Activated CD4-positive, alpha-beta T cell treated with anti-CD3 and anti-CD28 coated beads, Interleukin-2, amount 10 ng/mL, durations not matched to agents 7 days and 5 days (primary cell): ENCODE measurements around the gene COL26A1. TPM values are rescaled to one million over a fixed set of nuclear protein-coding genes. Genes with fewer than 3 reads are reported as not detected.
"Not testable (repeated sequence)": the region's sequence is repeated elsewhere in the genome, so short reads cannot be mapped to it uniquely, and the experiment has no call there.

ENCODE experiments used
- CTCF ChIA-PET: fragments of 350-600 bp; sonication (Branson Sonifier 250); formaldehyde crosslinking; loops from one replicate; lab custom pipeline; 2021; ENCODE audit warnings: antibody characterized with exemption; lab: Charles Lee
- POLR2A ChIA-PET: fragments of 350-600 bp; sonication (Branson Sonifier 250); formaldehyde crosslinking; loops from one replicate; lab custom pipeline; 2021; ENCODE audit warnings: antibody characterized with exemption; lab: Charles Lee
- DNase-seq: peaks from one replicate; pipeline ENCODE4 v3.0.0-alpha.2; 2020
- H3K27ac Mint-ChIP-seq: one replicate; pipeline ENCODE4 v1.8.0; 2021; ENCODE audit warnings: mild to moderate bottlenecking, moderate library complexity, mixed read lengths
- H3K27me3 Mint-ChIP-seq: one replicate; pipeline ENCODE4 v1.8.0; 2021; ENCODE audit warnings: mixed read lengths
- H3K36me3 Mint-ChIP-seq: one replicate; pipeline ENCODE4 v1.8.0; 2021; ENCODE audit warnings: low read depth, mixed read lengths
- H3K4me1 Mint-ChIP-seq: one replicate; pipeline ENCODE4 v1.8.0; 2021; ENCODE audit warnings: mixed read lengths
- H3K4me3 Mint-ChIP-seq: one replicate; pipeline ENCODE4 v1.8.0; 2021; ENCODE audit warnings: mild to moderate bottlenecking, moderate library complexity, mixed read lengths
- H3K9me3 Mint-ChIP-seq: one replicate; pipeline ENCODE4 v1.8.0; 2021; ENCODE audit warnings: mixed read lengths
- total RNA-seq, 2 experiments: library from RNA; stranded (reverse); gene quantifications; one replicate each; pipeline ENCODE4 v1.2.3, GENCODE V29; 2021

COL26A1 gene
- total RNA-seq, 2 experiments from 2014 or later, result not detected

- DNase-seq, result no peak
- Mint-ChIP-seq H3K9me3 (no peaks in the 10 kb centered on the region), H3K27ac (no peak overlapping the region), H3K27me3 (peaks cover 3% of the 10 kb centered on the region), H3K4me3 (no peak overlapping the region), H3K36me3 (no peaks in the 10 kb centered on the region), H3K4me1 (peaks cover 19% of the 10 kb centered on the region)
- POLR2A ChIA-PET, result no interaction called here
- CTCF ChIA-PET, result interaction anchor here (0.7 to 2.2 kb wide), 3 partner anchors 10 to 164 kb away, joined by 3 to 6 read pairs (median 4); no protein-coding TSS in a partner anchor
These were observed 139.9 kb downstream of the COL26A1 start for GRCh38 chr7:101502466-101503098.

GRCh38 chr7:101505510-101505909 lies 142.8 kb downstream of the COL26A1 start:
- H3K27me3 Mint-ChIP-seq, H3K9me3 Mint-ChIP-seq, H3K4me3 Mint-ChIP-seq, DNase-seq, POLR2A ChIA-PET, H3K36me3 Mint-ChIP-seq, H3K27ac Mint-ChIP-seq: not testable (repeated sequence)
- CTCF ChIA-PET, result interaction anchor here (2.0 kb wide), 1 partner anchor 142 kb away, joined by 6 read pairs; the partner anchor contains the start of gene COL26A1
- peaks cover 20% of the 10 kb centered on the region for H3K4me1 Mint-ChIP-seq

- Mint-ChIP-seq H3K27me3 (peaks cover 6% of the 10 kb centered on the region), H3K4me1 (peaks cover 20% of the 10 kb centered on the region), H3K9me3 (no peaks in the 10 kb centered on the region), H3K4me3 (no peak overlapping the region), H3K36me3 (no peaks in the 10 kb centered on the region), H3K27ac (peak overlapping the region; percentile 54)
- ChIA-PET CTCF (interaction anchor here (0.6 to 2.0 kb wide), 3 partner anchors 39 to 143 kb away, joined by 3 to 6 read pairs (median 5); partner anchors contain the start of gene COL26A1), POLR2A (no interaction called here)
- DNase-seq, result no peak
These were observed 143.9 kb downstream of the COL26A1 start for GRCh38 chr7:101506531-101506930.

- ChIA-PET POLR2A (no interaction called here), CTCF (interaction anchor here (0.6 to 2.1 kb wide), 3 partner anchors 66 to 143 kb away, joined by 3 to 5 read pairs (median 3); no protein-coding TSS in a partner anchor)
- Mint-ChIP-seq H3K36me3 (no peaks in the 10 kb centered on the region), H3K27me3 (peaks cover 6% of the 10 kb centered on the region), H3K4me1 (peaks cover 20% of the 10 kb centered on the region), H3K4me3 (no peak overlapping the region), H3K9me3 (no peaks in the 10 kb centered on the region), H3K27ac (no peak overlapping the region)
- DNase-seq, result no peak
These were observed 144.7 kb downstream of the COL26A1 start for GRCh38 chr7:101507327-101507726.

GRCh38 chr7:101507791-101508252 lies 145.1 kb downstream of the COL26A1 start:
- no peak overlapping the region for H3K4me3 Mint-ChIP-seq
- POLR2A ChIA-PET, result no interaction called here
- CTCF ChIA-PET, result interaction anchor here (0.8 to 2.1 kb wide), 5 partner anchors 12 to 811 kb away, joined by 3 to 6 read pairs (median 3); no protein-coding TSS in a partner anchor
- H3K27ac Mint-ChIP-seq, result no peak overlapping the region
- H3K36me3 Mint-ChIP-seq, result no peaks in the 10 kb centered on the region
- H3K27me3 Mint-ChIP-seq, result peaks cover 6% of the 10 kb centered on the region
- H3K9me3 Mint-ChIP-seq, result no peaks in the 10 kb centered on the region
- H3K4me1 Mint-ChIP-seq, result peaks cover 20% of the 10 kb centered on the region
- DNase-seq, result peak; percentile 68

- Mint-ChIP-seq H3K27ac (no peak overlapping the region), H3K27me3 (peaks cover 8% of the 10 kb centered on the region), H3K4me1 (peaks cover 10% of the 10 kb centered on the region), H3K36me3 (no peaks in the 10 kb centered on the region), H3K9me3 (no peaks in the 10 kb centered on the region), H3K4me3 (no peak overlapping the region)
- DNase-seq, result no peak
- ChIA-PET CTCF (no interaction called here), POLR2A (no interaction called here)
These were observed 147.6 kb downstream of the COL26A1 start for GRCh38 chr7:101510297-101510696.

- no peak overlapping the region for H3K27ac Mint-ChIP-seq
- ChIA-PET POLR2A (interaction anchor here (0.6 kb wide), 1 partner anchor 578 kb away, joined by 4 read pairs; no protein-coding TSS in a partner anchor), CTCF (interaction anchor here (0.5 kb wide), 1 partner anchor 236 kb away, joined by 5 read pairs; no protein-coding TSS in a partner anchor)
- no peak overlapping the region for H3K4me3 Mint-ChIP-seq
- no peaks in the 10 kb centered on the region for H3K9me3 Mint-ChIP-seq
- H3K4me1 Mint-ChIP-seq, result peaks cover 8% of the 10 kb centered on the region
- no peak for DNase-seq
- peaks cover 8% of the 10 kb centered on the region for H3K27me3 Mint-ChIP-seq
- no peaks in the 10 kb centered on the region for H3K36me3 Mint-ChIP-seq
These were observed 149.3 kb downstream of the COL26A1 start for GRCh38 chr7:101511965-101512364.

GRCh38 chr7:101516851-101517250 lies 154.2 kb downstream of the COL26A1 start:
- POLR2A ChIA-PET, result no interaction called here
- Mint-ChIP-seq H3K27me3 (peaks cover 2% of the 10 kb centered on the region), H3K4me3 (no peak overlapping the region), H3K27ac (no peak overlapping the region), H3K4me1 (no peaks in the 10 kb centered on the region), H3K36me3 (no peaks in the 10 kb centered on the region), H3K9me3 (no peaks in the 10 kb centered on the region)
- CTCF ChIA-PET, result no interaction called here
- no peak for DNase-seq

- Mint-ChIP-seq H3K27ac (no peak overlapping the region), H3K4me1 (no peaks in the 10 kb centered on the region), H3K9me3 (no peaks in the 10 kb centered on the region), H3K27me3 (peaks cover 2% of the 10 kb centered on the region), H3K36me3 (no peaks in the 10 kb centered on the region), H3K4me3 (no peak overlapping the region)
- no peak for DNase-seq
- CTCF ChIA-PET, result interaction anchor here (0.6 kb wide), 1 partner anchor 176 kb away, joined by 3 read pairs; no protein-coding TSS in a partner anchor
- POLR2A ChIA-PET, result no interaction called here
These were observed 154.6 kb downstream of the COL26A1 start for GRCh38 chr7:101517304-101517703.

GRCh38 chr7:101518336-101518735 lies 155.7 kb downstream of the COL26A1 start:
- POLR2A ChIA-PET, result no interaction called here
- CTCF ChIA-PET, result interaction anchor here (2.1 kb wide), 1 partner anchor 10 kb away, joined by 6 read pairs; no protein-coding TSS in a partner anchor
- Mint-ChIP-seq H3K27ac (no peak overlapping the region), H3K27me3 (peaks cover 2% of the 10 kb centered on the region), H3K4me3 (no peak overlapping the region), H3K4me1 (no peaks in the 10 kb centered on the region), H3K36me3 (no peaks in the 10 kb centered on the region), H3K9me3 (no peaks in the 10 kb centered on the region)
- no peak for DNase-seq

- Mint-ChIP-seq H3K4me1 (no peaks in the 10 kb centered on the region), H3K9me3 (no peaks in the 10 kb centered on the region), H3K36me3 (no peaks in the 10 kb centered on the region), H3K27me3 (no peaks in the 10 kb centered on the region), H3K27ac (no peak overlapping the region), H3K4me3 (no peak overlapping the region)
- no peak for DNase-seq
- POLR2A ChIA-PET, result no interaction called here
- CTCF ChIA-PET, result interaction anchor here (0.6 to 2.1 kb wide), 2 partner anchors 10 to 11 kb away, joined by 3 to 6 read pairs; no protein-coding TSS in a partner anchor
These were observed 156.8 kb downstream of the COL26A1 start for GRCh38 chr7:101519324-101520023.

GRCh38 chr7:101521430-101521925 lies 158.8 kb downstream of the COL26A1 start:
- Mint-ChIP-seq H3K4me1 (no peaks in the 10 kb centered on the region), H3K27ac (no peak overlapping the region), H3K36me3 (no peaks in the 10 kb centered on the region), H3K9me3 (no peaks in the 10 kb centered on the region), H3K4me3 (no peak overlapping the region), H3K27me3 (no peaks in the 10 kb centered on the region)
- CTCF ChIA-PET, result no interaction called here
- POLR2A ChIA-PET, result no interaction called here
- no peak for DNase-seq

GRCh38 chr7:101522021-101522420 lies 159.3 kb downstream of the COL26A1 start:
- ChIA-PET POLR2A (no interaction called here), CTCF (no interaction called here)
- no peak for DNase-seq
- no peaks in the 10 kb centered on the region for H3K4me1 Mint-ChIP-seq
- no peaks in the 10 kb centered on the region for H3K36me3 Mint-ChIP-seq
- H3K27ac Mint-ChIP-seq, result no peak overlapping the region
- no peaks in the 10 kb centered on the region for H3K27me3 Mint-ChIP-seq
- H3K4me3 Mint-ChIP-seq, result no peak overlapping the region
- no peaks in the 10 kb centered on the region for H3K9me3 Mint-ChIP-seq
